K562 (cell line): ENCODE data around the gene NCAPG2. TPM values are rescaled to one million over a fixed set of nuclear protein-coding genes. Genes with fewer than 3 reads are reported as not detected.

Experiments
- ATAC-seq: fragments of 200-7000 bp; cut with Tn5 transposase; 3 replicates; pipeline ENCODE4 v1.9.1; 2020; ENCODE audit warnings: moderate library complexity
- BruUV-seq: library from RNA; stranded (reverse); fragments of 400-500 nt; replicated peaks from 2 replicates; lab custom pipeline; 2021; lab: Mats Ljungman, UMichigan
- CTCF ChIA-PET: fragments of 300-600 bp; formaldehyde crosslinking; extraction: SDS; loops from one replicate; lab custom pipeline; 2021; ENCODE audit warnings: low intra/inter-chr PET ratio; lab: Yijun Ruan, JAX
- POLR2A ChIA-PET: fragments of 300-600, 350-650 bp; sonication (Branson Sonifier 250); formaldehyde crosslinking; extraction: SDS; loops from one replicate; lab custom pipeline; 2021; ENCODE audit warnings: antibody characterized with exemption, inconsistent platforms; lab: Yijun Ruan, JAX
- DNase-seq, 4 experiments: peaks; one replicate each; pipeline versions ENCODE4 v3.0.0 to v3.0.0-alpha.2; 2011 to 2018; ENCODE audit warnings: low spot score in 3 of 4, mixed read lengths in 3 of 4; ENCODE audit errors: extremely low read depth in 1 of 4
- FAIRE-seq: peaks from 2 replicates; lab custom pipeline; 2011; peaks lifted over from hg19 to GRCh38; lab: Jason Lieb, UNC
- H2AFZ ChIP-seq: 2 replicates; pipeline ENCODE4 v1.6.0; 2011; ENCODE audit warnings: low read depth, low read length, control low read depth, inconsistent platforms
- H3K27ac ChIP-seq: fragments of 200-600 bp; 3 replicates; pipeline ENCODE4 v1.8.0; 2011; ENCODE audit warnings: low read depth, mild to moderate bottlenecking, control low read depth, inconsistent platforms, low read length, moderate library complexity, mixed read lengths; ENCODE audit errors: extremely low read depth
- H3K27me3 ChIP-seq, 2 experiments: fragments of 300-600 bp in 1 of 2; 2 replicates in 1 of 2; 3 replicates in 1 of 2; pipeline versions ENCODE4 v1.6.0 to v1.8.0; 2011; ENCODE audit warnings: inconsistent platforms in 2 of 2, low read length in 2 of 2, mild to moderate bottlenecking in 1 of 2, mixed read lengths in 1 of 2, moderate library complexity in 1 of 2; ENCODE audit not compliant: control insufficient read depth in 2 of 2, insufficient read depth in 2 of 2
- H3K36me3 ChIP-seq: fragments of 300-600 bp; 3 replicates; pipeline ENCODE4 v1.8.0; 2011; ENCODE audit warnings: mild to moderate bottlenecking, low read length, inconsistent platforms; ENCODE audit not compliant: control insufficient read depth, insufficient read depth
- H3K4me1 ChIP-seq, 2 experiments: fragments of 200-600 bp in 1 of 2; replicated peaks in 1 of 2; 2 replicates in 1 of 2; 3 replicates in 1 of 2; pipeline versions ENCODE4 v1.5.1 to v1.8.0; 2011; ENCODE audit warnings: inconsistent platforms in 2 of 2, low read length in 2 of 2, mild to moderate bottlenecking in 1 of 2, mixed read lengths in 1 of 2, moderate library complexity in 1 of 2; ENCODE audit not compliant: control insufficient read depth in 2 of 2, insufficient read depth in 2 of 2
- H3K4me2 ChIP-seq: 2 replicates; pipeline ENCODE4 v1.6.1; 2011; ENCODE audit warnings: low read length, control low read depth, inconsistent platforms, mixed read lengths; ENCODE audit not compliant: insufficient read depth
- H3K4me3 ChIP-seq: fragments of 200-600 bp; sonication (generic), shearing (Covaris generic); 2 replicates; pipeline ENCODE4 v1.5.1; 2016; ENCODE audit warnings: control low read depth, inconsistent platforms
- H3K79me2 ChIP-seq: fragments of 200-600 bp; 3 replicates; pipeline ENCODE4 v1.8.0; 2011; ENCODE audit warnings: low read length, inconsistent platforms; ENCODE audit not compliant: control insufficient read depth, insufficient read depth
- H3K9ac ChIP-seq, 2 experiments: 2 replicates each; pipeline versions ENCODE4 v1.6.0 to v1.6.1; 2011; ENCODE audit warnings: low read depth in 2 of 2, low read length in 2 of 2, control low read depth in 1 of 2, inconsistent platforms in 1 of 2, mild to moderate bottlenecking in 1 of 2, mixed read lengths in 1 of 2; ENCODE audit not compliant: insufficient read depth in 1 of 2
- H3K9me1 ChIP-seq: one replicate; pipeline ENCODE4 v1.6.0; 2011; ENCODE audit warnings: inconsistent platforms, mild to moderate bottlenecking, low read length, moderate library complexity; ENCODE audit not compliant: control insufficient read depth, insufficient read depth
- H3K9me3 ChIP-seq: replicated peaks from 2 replicates; pipeline ENCODE4 v1.5.1; 2011; ENCODE audit warnings: low read depth, low read length, inconsistent platforms; ENCODE audit not compliant: control insufficient read depth, insufficient read depth
- H4K20me1 ChIP-seq: replicated peaks from 2 replicates; pipeline ENCODE4 v1.6.1; 2011; ENCODE audit warnings: low read length, inconsistent platforms, mixed read lengths; ENCODE audit not compliant: control insufficient read depth, insufficient read depth
- HDAC1 ChIP-seq, 2 experiments: fragments of 450-650 bp; IDR thresholded peaks; 2 replicates each; pipeline ENCODE4 v1.6.1; 2016 to 2017; ENCODE audit warnings: inconsistent platforms in 1 of 2, mild to moderate bottlenecking in 1 of 2, moderate library complexity in 1 of 2
- MTA3 ChIP-seq: fragments of 450-650 bp; formaldehyde crosslinking; IDR thresholded peaks from 2 replicates; pipeline ENCODE4 v1.6.1; 2017; ENCODE audit warnings: mild to moderate bottlenecking, borderline replicate concordance
- MYNN ChIP-seq, 2 experiments: sonication (generic); formaldehyde crosslinking in 1 of 2; IDR thresholded peaks; 2 replicates each; pipeline versions ENCODE4 v1.5.0 to v1.6.1; 2016 to 2020; ENCODE audit warnings: antibody characterized with exemption in 1 of 2, missing genetic modification reagents in 1 of 2
- SREBF2 ChIP-seq: sonication (generic); formaldehyde crosslinking; IDR thresholded peaks from 2 replicates; pipeline ENCODE4 v1.4.0; 2020; ENCODE audit warnings: mild to moderate bottlenecking, missing genetic modification reagents
- SUPT5H ChIP-seq: fragments of 450-650 bp; IDR thresholded peaks from 2 replicates; pipeline ENCODE4 v1.6.1; 2016
- TAF15 ChIP-seq: fragments of 200-400 bp; formaldehyde crosslinking; IDR thresholded peaks from 2 replicates; pipeline ENCODE4 v1.6.1; 2017; ENCODE audit warnings: mild to moderate bottlenecking, low read depth, low read length, moderate library complexity
- WGBS: fragments of 100-300 bp; shearing (Covaris generic); methylation state at CpG from one replicate; pipeline ENCODE4 v1.1.6; 2016; ENCODE audit warnings: low coverage, mixed read lengths; ENCODE audit not compliant: insufficient coverage; ENCODE audit errors: missing lambda C conversion rate; 5-methylcytosine and 5-hydroxymethylcytosine counted together
- in situ Hi-C: fragments of 300-500 bp; cut with MboI; formaldehyde crosslinking; loops from 4 replicates; pipeline ENCODE4 v1.15.0; 2018; ENCODE audit warnings: inconsistent platforms, mixed read lengths
- intact Hi-C: fragments of 100-400 bp; cut with micrococcal nuclease; formaldehyde crosslinking; loops from 2 replicates; pipeline ENCODE4 v1.14.2; 2022
- polyA plus RNA-seq, 8 experiments: library from polyadenylated mRNA; depleted of rRNA in 4 of 8; stranded (reverse) in 5 of 8; unstranded in 3 of 8; fragments of >200 nt; fragmentation: Nextera tagmentation in 2 of 8; fragmentation: Illumina TruSeq in 1 of 8; extraction: Ambion mirVana in 2 of 8; extraction: Trizol in 1 of 8; gene quantifications; 2 replicates each; pipeline versions ENCODE4 v1.2.1 to v1.2.3, GENCODE V29; 2011 to 2014; ENCODE audit warnings: inconsistent platforms in 1 of 8, missing spikeins in 1 of 8
- total RNA-seq, 7 experiments: library from RNA; depleted of rRNA in 6 of 7; stranded (reverse); fragments of >200 nt in 6 of 7; fragmentation: Illumina TruSeq in 2 of 7; extraction: Trizol in 2 of 7; gene quantifications; 2 replicates each; pipeline versions ENCODE4 v1.2.1 to v1.2.3, GENCODE V29; 2011 to 2021; ENCODE audit warnings: low replicate concordance in 1 of 7
- TF ChIP-seq, protein P1 (sequence below): fragments of 250-450 bp; sonication (Bioruptor Pico); IDR thresholded peaks from 2 replicates; pipeline ENCODE4 v1.4.0; 2020; ENCODE audit warnings: mild to moderate bottlenecking, moderate library complexity
- TF ChIP-seq, protein P2 (sequence below): fragments of 250-450 bp; sonication (Bioruptor Pico); IDR thresholded peaks from 2 replicates; pipeline ENCODE4 v1.8.0; 2022; ENCODE audit warnings: inconsistent platforms, mild to moderate bottlenecking, moderate library complexity, borderline replicate concordance

The NCAPG2 gene
- total and polyA plus RNA-seq, 9 of the 15 experiments (the other 6 are each of a cell fraction or from before 2014, with no cell fraction given): 21.5 to 127 (median 86.1) TPM

DNA sequence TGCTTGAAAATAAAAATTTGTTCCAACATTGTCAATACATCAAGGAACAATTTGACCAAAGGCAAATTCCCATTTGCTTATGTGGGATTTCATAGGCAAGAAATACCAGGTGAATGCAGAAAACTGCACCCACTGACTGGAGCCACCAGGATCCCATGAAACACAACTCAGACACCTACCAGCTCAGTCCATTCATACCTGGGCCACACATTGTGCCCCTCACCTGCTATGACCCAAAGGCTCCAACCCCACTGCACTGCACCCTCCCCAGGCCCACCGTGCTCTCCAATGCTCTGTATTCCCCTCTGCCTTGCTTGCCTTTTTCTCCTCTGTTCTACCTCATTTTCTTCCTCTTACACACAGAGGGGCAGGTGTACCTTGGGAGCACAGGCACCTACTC lies 5.3 kb downstream of the NCAPG2 start:
- TF ChIP-seq HDAC1 (IDR thresholded peaks at IDR 0.05) (no peak), MYNN (IDR thresholded peaks at IDR 0.05) (no peak), MYNN (CRISPR knock-in tag; IDR thresholded peaks at IDR 0.05) (no peak), TAF15 (no peak), MTA3 (no peak), SREBF2 (CRISPR knock-in tag) (0 out of 2 replicates have a peak, but pooled peaks have one; percentile 53), SUPT5H (peak; percentile 20; the same call in 1 of the 2 replicates)
- TF ChIP-seq, protein P1, sequence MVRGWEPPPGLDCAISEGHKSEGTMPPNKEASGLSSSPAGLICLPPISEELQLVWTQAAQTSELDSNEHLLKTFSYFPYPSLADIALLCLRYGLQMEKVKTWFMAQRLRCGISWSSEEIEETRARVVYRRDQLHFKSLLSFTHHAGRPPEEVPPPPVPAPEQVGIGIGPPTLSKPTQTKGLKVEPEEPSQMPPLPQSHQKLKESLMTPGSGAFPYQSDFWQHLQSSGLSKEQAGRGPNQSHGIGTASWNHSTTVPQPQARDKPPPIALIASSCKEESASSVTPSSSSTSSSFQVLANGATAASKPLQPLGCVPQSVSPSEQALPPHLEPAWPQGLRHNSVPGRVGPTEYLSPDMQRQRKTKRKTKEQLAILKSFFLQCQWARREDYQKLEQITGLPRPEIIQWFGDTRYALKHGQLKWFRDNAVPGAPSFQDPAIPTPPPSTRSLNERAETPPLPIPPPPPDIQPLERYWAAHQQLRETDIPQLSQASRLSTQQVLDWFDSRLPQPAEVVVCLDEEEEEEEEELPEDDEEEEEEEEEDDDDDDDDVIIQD (CRISPR knock-in tag): no peak
- TF ChIP-seq, protein P2, sequence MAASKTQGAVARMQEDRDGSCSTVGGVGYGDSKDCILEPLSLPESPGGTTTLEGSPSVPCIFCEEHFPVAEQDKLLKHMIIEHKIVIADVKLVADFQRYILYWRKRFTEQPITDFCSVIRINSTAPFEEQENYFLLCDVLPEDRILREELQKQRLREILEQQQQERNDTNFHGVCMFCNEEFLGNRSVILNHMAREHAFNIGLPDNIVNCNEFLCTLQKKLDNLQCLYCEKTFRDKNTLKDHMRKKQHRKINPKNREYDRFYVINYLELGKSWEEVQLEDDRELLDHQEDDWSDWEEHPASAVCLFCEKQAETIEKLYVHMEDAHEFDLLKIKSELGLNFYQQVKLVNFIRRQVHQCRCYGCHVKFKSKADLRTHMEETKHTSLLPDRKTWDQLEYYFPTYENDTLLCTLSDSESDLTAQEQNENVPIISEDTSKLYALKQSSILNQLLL (CRISPR knock-in tag): no peak
- TF ChIP-seq, all 486 proteins: peak for 2
- Histone ChIP-seq H3K79me2 (peaks cover 91% of the 10 kb centered on the region), H4K20me1 (0 out of 2 replicates have a peak, but pooled peaks cover 4% of the 10 kb centered on the region), H3K9me3 (no peaks in the 10 kb centered on the region), H3K4me3 (no peak overlapping the region), H2AFZ (no peak overlapping the region), H3K27ac (no peak overlapping the region), H3K27me3 (no peaks in the 10 kb centered on the region), H3K4me2 (no peak overlapping the region), H3K36me3 (peaks cover 86% of the 10 kb centered on the region), H3K4me1 (peaks cover 11 to 20% of the 10 kb centered on the region in 2 experiments; a peak in 3 of 5 replicates), H3K9ac (no peak overlapping the region), H3K9me1 (peaks cover 7% of the 10 kb centered on the region)
- in situ Hi-C loops: loop anchor here (10.0 kb wide), 1 partner anchor 275 kb away; no protein-coding TSS in a partner anchor
- 0% methylated on average over 1 of the region's 1 CpG for WGBS
- no peak for FAIRE-seq
- intact Hi-C loops: no loop called here
- POLR2A ChIA-PET: interaction anchor here (0.7 to 1.8 kb wide), 3 partner anchors 8 to 181 kb away, joined by 3 to 7 read pairs (median 3); no protein-coding TSS in a partner anchor
- CTCF ChIA-PET: no interaction called here
- no peak for DNase-seq
- ATAC-seq: no peak
- no TSS peak for BruUV-seq
